Karpas-422 (cell line): ENCODE results near the gene RPS21. TPM values are rescaled to one million over a fixed set of nuclear protein-coding genes. Genes with fewer than 3 reads are reported as not detected.

Source experiments
- DNase-seq: peaks from one replicate; pipeline ENCODE4 v3.0.0-alpha.2; 2015
- H2AFZ ChIP-seq: fragments of 200-600 bp; sonication (generic); 2 replicates; pipeline ENCODE4 v1.6.1; 2014; ENCODE audit warnings: antibody characterized with exemption, low read length, mixed read lengths
- H3K27ac ChIP-seq: fragments of 200-600 bp; sonication (generic); 2 replicates; pipeline ENCODE4 v1.5.1; 2014; ENCODE audit warnings: mild to moderate bottlenecking, low read length, moderate library complexity
- H3K27me3 ChIP-seq: fragments of 200-600 bp; sonication (generic); 2 replicates; pipeline ENCODE4 v1.6.1; 2014; ENCODE audit warnings: low read length, mixed read lengths
- H3K36me3 ChIP-seq: fragments of 200-600 bp; sonication (generic); 2 replicates; pipeline ENCODE4 v1.6.1; 2014; ENCODE audit warnings: low read length, mixed read lengths; ENCODE audit not compliant: insufficient read depth
- H3K4me1 ChIP-seq: fragments of 200-600 bp; sonication (generic); 2 replicates; pipeline ENCODE4 v1.6.1; 2014; ENCODE audit warnings: mild to moderate bottlenecking, low read length, mixed read lengths
- H3K4me2 ChIP-seq: fragments of 200-600 bp; sonication (generic); 2 replicates; pipeline ENCODE4 v1.6.1; 2014; ENCODE audit warnings: low read length, low read depth, mild to moderate bottlenecking; ENCODE audit not compliant: poor library complexity, severe bottlenecking
- H3K4me3 ChIP-seq: fragments of 200-600 bp; sonication (generic); 2 replicates; pipeline ENCODE4 v1.5.1; 2014; ENCODE audit warnings: mild to moderate bottlenecking, antibody characterized with exemption, low read length, mixed read lengths
- H3K79me2 ChIP-seq: fragments of 200-600 bp; sonication (generic); 2 replicates; pipeline ENCODE4 v1.6.1; 2014; ENCODE audit warnings: mild to moderate bottlenecking, low read length, mixed read lengths
- H3K9ac ChIP-seq: fragments of 200-600 bp; sonication (generic); 2 replicates; pipeline ENCODE4 v1.6.0; 2014; ENCODE audit warnings: low read length
- H3K9me2 ChIP-seq: fragments of 200-600 bp; sonication (generic), shearing (Covaris generic); replicated peaks from 2 replicates; pipeline ENCODE4 v1.6.0; 2014; ENCODE audit warnings: mild to moderate bottlenecking, low read length, moderate library complexity; ENCODE audit not compliant: insufficient read depth
- H3K9me3 ChIP-seq: fragments of 300-700, 200-600 bp; sonication (generic); 2 replicates; pipeline ENCODE4 v1.6.1; 2014; ENCODE audit warnings: low read length, mixed read lengths
- H4K20me1 ChIP-seq: fragments of 200-600 bp; sonication (generic); 2 replicates; pipeline ENCODE4 v1.6.1; 2014; ENCODE audit warnings: mild to moderate bottlenecking, antibody characterized with exemption, low read length, low read depth; ENCODE audit not compliant: insufficient read depth
- total RNA-seq: library from RNA; depleted of rRNA; stranded (reverse); fragments of >200 nt; shearing (Covaris generic); gene quantifications from 2 replicates; pipeline ENCODE4 v1.2.3, GENCODE V29; 2014; ENCODE audit warnings: low replicate concordance

The RPS21 gene
- total RNA-seq, 1 experiment from 2014 or later = 2,619 TPM

GRCh38 chr20:62351469-62352401 lies 35.2 kb upstream of the RPS21 start:
- Histone ChIP-seq H3K4me3 (no peak overlapping the region), H3K4me1 (peaks cover 2% of the 10 kb centered on the region; the same call in 1 of the 2 replicates), H2AFZ (no peak overlapping the region), H3K27ac (no peak overlapping the region), H3K4me2 (no peak overlapping the region), H3K36me3 (no peaks in the 10 kb centered on the region), H3K9me2 (no peaks in the 10 kb centered on the region), H3K79me2 (no peaks in the 10 kb centered on the region), H3K27me3 (no peaks in the 10 kb centered on the region), H4K20me1 (0 out of 2 replicates have a peak, but pooled peaks cover 9% of the 10 kb centered on the region), H3K9ac (no peak overlapping the region), H3K9me3 (no peaks in the 10 kb centered on the region)
- no peak for DNase-seq

- Histone ChIP-seq H3K4me1 (peaks cover 2% of the 10 kb centered on the region; the same call in 1 of the 2 replicates), H3K9ac (no peak overlapping the region), H2AFZ (no peak overlapping the region), H3K79me2 (no peaks in the 10 kb centered on the region), H4K20me1 (0 out of 2 replicates have a peak, but pooled peaks cover 12% of the 10 kb centered on the region), H3K9me2 (no peaks in the 10 kb centered on the region), H3K9me3 (no peaks in the 10 kb centered on the region), H3K27me3 (no peaks in the 10 kb centered on the region), H3K27ac (no peak overlapping the region), H3K4me2 (no peak overlapping the region), H3K4me3 (no peak overlapping the region), H3K36me3 (no peaks in the 10 kb centered on the region)
- no peak for DNase-seq
These were observed 34.3 kb upstream of the RPS21 start for GRCh38 chr20:62352402-62353288.

GRCh38 chr20:62353289-62354030 lies 33.4 kb upstream of the RPS21 start:
- Histone ChIP-seq H3K79me2 (no peaks in the 10 kb centered on the region), H3K27ac (no peak overlapping the region), H2AFZ (no peak overlapping the region), H3K4me1 (peaks cover 2% of the 10 kb centered on the region; the same call in 1 of the 2 replicates), H3K9me2 (no peaks in the 10 kb centered on the region), H3K36me3 (no peaks in the 10 kb centered on the region), H3K9me3 (no peaks in the 10 kb centered on the region), H4K20me1 (peaks cover 16% of the 10 kb centered on the region; the same call in 1 of the 2 replicates), H3K4me3 (no peak overlapping the region), H3K4me2 (no peak overlapping the region), H3K27me3 (no peaks in the 10 kb centered on the region), H3K9ac (no peak overlapping the region)
- DNase-seq = no peak

GRCh38 chr20:62354031-62354808 lies 32.7 kb upstream of the RPS21 start:
- Histone ChIP-seq H3K4me3 (no peak overlapping the region), H3K9ac (no peak overlapping the region), H3K27ac (no peak overlapping the region), H3K27me3 (no peaks in the 10 kb centered on the region), H3K4me2 (no peak overlapping the region), H4K20me1 (peaks cover 19% of the 10 kb centered on the region; the same call in 1 of the 2 replicates), H3K4me1 (peaks cover 2% of the 10 kb centered on the region), H3K9me3 (no peaks in the 10 kb centered on the region), H3K36me3 (no peaks in the 10 kb centered on the region), H2AFZ (no peak overlapping the region), H3K9me2 (no peaks in the 10 kb centered on the region), H3K79me2 (no peaks in the 10 kb centered on the region)
- DNase-seq = no peak

GRCh38 chr20:62354811-62355341 lies 32.0 kb upstream of the RPS21 start:
- no peak overlapping the region for H3K9ac ChIP-seq
- peaks cover 2% of the 10 kb centered on the region for H3K4me1 ChIP-seq
- peaks cover 19% of the 10 kb centered on the region; the same call in 1 of the 2 replicates for H4K20me1 ChIP-seq
- DNase-seq = no peak
- H3K36me3 ChIP-seq = no peaks in the 10 kb centered on the region
- no peaks in the 10 kb centered on the region for H3K9me3 ChIP-seq
- no peak overlapping the region for H3K27ac ChIP-seq
- no peak overlapping the region for H2AFZ ChIP-seq
- no peaks in the 10 kb centered on the region for H3K27me3 ChIP-seq
- H3K4me3 ChIP-seq = no peak overlapping the region
- H3K4me2 ChIP-seq = no peak overlapping the region
- H3K9me2 ChIP-seq = no peaks in the 10 kb centered on the region
- no peaks in the 10 kb centered on the region for H3K79me2 ChIP-seq

- no peak overlapping the region for H2AFZ ChIP-seq
- no peaks in the 10 kb centered on the region for H3K27me3 ChIP-seq
- H3K27ac ChIP-seq = no peak overlapping the region
- H3K36me3 ChIP-seq = no peaks in the 10 kb centered on the region
- no peaks in the 10 kb centered on the region for H3K9me2 ChIP-seq
- H4K20me1 ChIP-seq = peaks cover 19% of the 10 kb centered on the region; the same call in 1 of the 2 replicates
- H3K9ac ChIP-seq = no peak overlapping the region
- no peak overlapping the region for H3K4me3 ChIP-seq
- peaks cover 2% of the 10 kb centered on the region for H3K4me1 ChIP-seq
- H3K9me3 ChIP-seq = no peaks in the 10 kb centered on the region
- no peak overlapping the region for H3K4me2 ChIP-seq
- no peaks in the 10 kb centered on the region for H3K79me2 ChIP-seq
- DNase-seq = no peak
These were observed 31.4 kb upstream of the RPS21 start for GRCh38 chr20:62355516-62355877.

- H3K4me2 ChIP-seq = no peak overlapping the region
- no peak overlapping the region for H3K4me3 ChIP-seq
- no peak for DNase-seq
- H3K4me1 ChIP-seq = peaks cover 2% of the 10 kb centered on the region
- H3K36me3 ChIP-seq = no peaks in the 10 kb centered on the region
- H3K9ac ChIP-seq = no peak overlapping the region
- H3K9me3 ChIP-seq = no peaks in the 10 kb centered on the region
- H3K27me3 ChIP-seq = no peaks in the 10 kb centered on the region
- no peak overlapping the region for H2AFZ ChIP-seq
- H3K27ac ChIP-seq = no peak overlapping the region
- H3K9me2 ChIP-seq = no peaks in the 10 kb centered on the region
- H3K79me2 ChIP-seq = no peaks in the 10 kb centered on the region
- peaks cover 22% of the 10 kb centered on the region; the same call in 1 of the 2 replicates for H4K20me1 ChIP-seq
These were observed 30.9 kb upstream of the RPS21 start for GRCh38 chr20:62355878-62356588.
